ENCODE measurements around the gene MED25. TPM values are rescaled to one million over a fixed set of nuclear protein-coding genes. Genes with fewer than 3 reads are reported as not detected.

The MED25 gene
- polyA plus RNA-seq (2012; ENCODE audit: low read depth, missing spikeins): 34.5 TPM

GRCh38 chr19:49817964-49818648 is at the start of gene MED25:
TSS of gene MED25 (plus strand) at chr19:49818289. CDS start at chr19:49818342, 53 bp downstream.
- FAIRE-seq (peak; percentile 98), DNase-seq (ENCODE audit: insufficient read length, low spot score) (peak; percentile 91)
- peak; percentile 47; the same call in 1 of the 2 replicates for TF ChIP-seq TAF1 (IDR thresholded peaks at IDR 0.05; ENCODE audit: low read depth, low read length)
- TF ChIP-seq POLR2AphosphoS5 (IDR thresholded peaks at IDR 0.05; ENCODE audit: low read depth, low read length): no peak
- peak; percentile 57 for TF ChIP-seq SPI1 (IDR thresholded peaks at IDR 0.05; ENCODE audit: low read depth, low read length)
- TF ChIP-seq POLR2A (IDR thresholded peaks at IDR 0.05; ENCODE audit: low read depth, low read length): peak; percentile 65; the same call in 1 of the 2 replicates
- TF ChIP-seq POU2F2 (IDR thresholded peaks at IDR 0.05; ENCODE audit: low read depth, low read length): no peak

GRCh38 chr19:49770529-49770928 is 47.6 kb upstream of the MED25 start:
- no peak for DNase-seq (ENCODE audit: insufficient read length, low spot score)
- no peak for FAIRE-seq
- no peak for TF ChIP-seq POLR2A (IDR thresholded peaks at IDR 0.05; ENCODE audit: low read depth, low read length)
- no peak for TF ChIP-seq PAX5 (IDR thresholded peaks at IDR 0.05; ENCODE audit: insufficient read depth, low read length, severe bottlenecking)
- no peak for TF ChIP-seq SPI1 (IDR thresholded peaks at IDR 0.05; ENCODE audit: low read depth, low read length)
- no peak for TF ChIP-seq POU2F2 (IDR thresholded peaks at IDR 0.05; ENCODE audit: low read depth, low read length)
- no peak for TF ChIP-seq POLR2AphosphoS5 (IDR thresholded peaks at IDR 0.05; ENCODE audit: low read depth, low read length)
- no peak for TF ChIP-seq TAF1 (IDR thresholded peaks at IDR 0.05; ENCODE audit: low read depth, low read length)

GRCh38 chr19:49771674-49772139 is 46.4 kb upstream of the MED25 start:
- no peak for FAIRE-seq
- TF ChIP-seq POLR2A (IDR thresholded peaks at IDR 0.05; ENCODE audit: low read depth, low read length): no peak
- no peak for TF ChIP-seq POU2F2 (IDR thresholded peaks at IDR 0.05; ENCODE audit: low read depth, low read length)
- no peak for TF ChIP-seq PAX5 (IDR thresholded peaks at IDR 0.05; ENCODE audit: insufficient read depth, low read length, severe bottlenecking)
- TF ChIP-seq SPI1 (IDR thresholded peaks at IDR 0.05; ENCODE audit: low read depth, low read length): no peak
- no peak for TF ChIP-seq TAF1 (IDR thresholded peaks at IDR 0.05; ENCODE audit: low read depth, low read length)
- no peak for TF ChIP-seq POLR2AphosphoS5 (IDR thresholded peaks at IDR 0.05; ENCODE audit: low read depth, low read length)
- DNase-seq (ENCODE audit: insufficient read length, low spot score): no peak

GRCh38 chr19:49772850-49773432 is 45.1 kb upstream of the MED25 start:
- DNase-seq (ENCODE audit: insufficient read length, low spot score): no peak
- FAIRE-seq: no peak
- no peak for TF ChIP-seq POLR2AphosphoS5 (IDR thresholded peaks at IDR 0.05; ENCODE audit: low read depth, low read length)
- TF ChIP-seq POLR2A (IDR thresholded peaks at IDR 0.05; ENCODE audit: low read depth, low read length): no peak
- TF ChIP-seq SPI1 (IDR thresholded peaks at IDR 0.05; ENCODE audit: low read depth, low read length): no peak
- no peak for TF ChIP-seq POU2F2 (IDR thresholded peaks at IDR 0.05; ENCODE audit: low read depth, low read length)
- TF ChIP-seq PAX5 (IDR thresholded peaks at IDR 0.05; ENCODE audit: insufficient read depth, low read length, severe bottlenecking): no peak
- TF ChIP-seq TAF1 (IDR thresholded peaks at IDR 0.05; ENCODE audit: low read depth, low read length): no peak

GRCh38 chr19:49773663-49774350 is 44.3 kb upstream of the MED25 start:
- no peak for DNase-seq (ENCODE audit: insufficient read length, low spot score)
- FAIRE-seq: no peak
- no peak for TF ChIP-seq POLR2A (IDR thresholded peaks at IDR 0.05; ENCODE audit: low read depth, low read length)
- no peak for TF ChIP-seq TAF1 (IDR thresholded peaks at IDR 0.05; ENCODE audit: low read depth, low read length)
- TF ChIP-seq PAX5 (IDR thresholded peaks at IDR 0.05; ENCODE audit: insufficient read depth, low read length, severe bottlenecking): no peak
- no peak for TF ChIP-seq SPI1 (IDR thresholded peaks at IDR 0.05; ENCODE audit: low read depth, low read length)
- TF ChIP-seq POLR2AphosphoS5 (IDR thresholded peaks at IDR 0.05; ENCODE audit: low read depth, low read length): no peak

- no peak for TF ChIP-seq POU2F2 (IDR thresholded peaks at IDR 0.05; ENCODE audit: low read depth, low read length)
- no peak for TF ChIP-seq PAX5 (IDR thresholded peaks at IDR 0.05; ENCODE audit: insufficient read depth, low read length, severe bottlenecking)
- no peak for TF ChIP-seq SPI1 (IDR thresholded peaks at IDR 0.05; ENCODE audit: low read depth, low read length)
- no peak for TF ChIP-seq POLR2A (IDR thresholded peaks at IDR 0.05; ENCODE audit: low read depth, low read length)
- TF ChIP-seq TAF1 (IDR thresholded peaks at IDR 0.05; ENCODE audit: low read depth, low read length): no peak
- no peak for TF ChIP-seq POLR2AphosphoS5 (IDR thresholded peaks at IDR 0.05; ENCODE audit: low read depth, low read length)
- DNase-seq (ENCODE audit: insufficient read length, low spot score) (no peak), FAIRE-seq (no peak)
These were observed 43.1 kb upstream of the MED25 start for GRCh38 chr19:49774969-49775368.

- no peak for FAIRE-seq
- TF ChIP-seq POLR2AphosphoS5 (IDR thresholded peaks at IDR 0.05; ENCODE audit: low read depth, low read length): no peak
- no peak for DNase-seq (ENCODE audit: insufficient read length, low spot score)
These were observed 42.2 kb upstream of the MED25 start for GRCh38 chr19:49775742-49776370.

GRCh38 chr19:49776371-49776764 is 41.7 kb upstream of the MED25 start:
- FAIRE-seq (no peak), DNase-seq (ENCODE audit: insufficient read length, low spot score) (no peak)
- no peak for TF ChIP-seq TAF1 (IDR thresholded peaks at IDR 0.05; ENCODE audit: low read depth, low read length)
- no peak for TF ChIP-seq POLR2A (IDR thresholded peaks at IDR 0.05; ENCODE audit: low read depth, low read length)
- no peak for TF ChIP-seq POU2F2 (IDR thresholded peaks at IDR 0.05; ENCODE audit: low read depth, low read length)
- no peak for TF ChIP-seq POLR2AphosphoS5 (IDR thresholded peaks at IDR 0.05; ENCODE audit: low read depth, low read length)
- TF ChIP-seq SPI1 (IDR thresholded peaks at IDR 0.05; ENCODE audit: low read depth, low read length): no peak
